H1 (cell line): ENCODE results near the gene SKIC8. TPM values are rescaled to one million over a fixed set of nuclear protein-coding genes. Genes with fewer than 3 reads are reported as not detected.

Experiments used
- CTCF ChIA-PET: fragments of 300-600 bp; sonication (Branson Sonifier 250); formaldehyde crosslinking; loops from one replicate; lab custom pipeline; 2021; ENCODE audit not compliant: partially characterized antibody; lab: Charles Lee
- POLR2A ChIA-PET: fragments of 300-600 bp; sonication (Branson Sonifier 250); formaldehyde crosslinking; loops from one replicate; lab custom pipeline; 2021; ENCODE audit warnings: inconsistent platforms; ENCODE audit not compliant: partially characterized antibody; lab: Charles Lee
- DNase-seq, 2 experiments: peaks; one replicate each; pipeline versions ENCODE4 v3.0.0 to v3.0.0-alpha.2; 2010 to 2022; ENCODE audit warnings: low spot score in 2 of 2, low read depth in 1 of 2, mixed read lengths in 1 of 2
- FAIRE-seq: peaks from 2 replicates; lab custom pipeline; 2011; peaks lifted over from hg19 to GRCh38; lab: Jason Lieb, UNC
- H2AFZ ChIP-seq: 2 replicates; pipeline ENCODE4 v1.8.1; 2012; ENCODE audit warnings: low read length, inconsistent platforms
- H2AK5ac ChIP-seq: 2 replicates; pipeline ENCODE4 v1.6.1; 2013; ENCODE audit warnings: low read depth, low read length
- H2BK120ac ChIP-seq: replicated peaks from 2 replicates; pipeline ENCODE3; 2013; ENCODE audit warnings: low read depth, low read length, inconsistent platforms
- H2BK12ac ChIP-seq: 2 replicates; pipeline ENCODE4 v1.6.1; 2013; ENCODE audit warnings: low read depth, low read length
- H2BK15ac ChIP-seq: 2 replicates; pipeline ENCODE4 v1.6.1; 2013; ENCODE audit warnings: low read length
- H2BK20ac ChIP-seq: 2 replicates; pipeline ENCODE4 v1.6.1; 2013; ENCODE audit warnings: low read length
- H2BK5ac ChIP-seq: 2 replicates; pipeline ENCODE4 v1.6.1; 2013; ENCODE audit warnings: low read depth, low read length
- H3K14ac ChIP-seq: 2 replicates; pipeline ENCODE4 v1.6.1; 2013; ENCODE audit warnings: inconsistent platforms; ENCODE audit not compliant: insufficient read length
- H3K18ac ChIP-seq: 2 replicates; pipeline ENCODE4 v1.6.1; 2013; ENCODE audit warnings: low read length; ENCODE audit errors: extremely low read depth
- H3K23ac ChIP-seq: 2 replicates; pipeline ENCODE4 v1.6.1; 2013; ENCODE audit warnings: inconsistent platforms; ENCODE audit not compliant: insufficient read length
- H3K23me2 ChIP-seq: 2 replicates; pipeline ENCODE4 v1.6.1; 2013; ENCODE audit warnings: low read depth, low read length
- H3K27ac ChIP-seq: 2 replicates; pipeline ENCODE4 v1.6.1; 2011; ENCODE audit warnings: low read depth, low read length, inconsistent platforms
- H3K27me3 ChIP-seq, 4 experiments: replicated peaks in 1 of 4; 1 replicate in 1 of 4; 2 replicates in 3 of 4; pipeline versions ENCODE4 v1.6.1 to v1.8.1; 2011 to 2013; ENCODE audit warnings: low read length in 3 of 4, mild to moderate bottlenecking in 3 of 4, inconsistent platforms in 2 of 4, mixed read lengths in 2 of 4, moderate library complexity in 1 of 4; ENCODE audit not compliant: control insufficient read depth in 3 of 4, insufficient read depth in 3 of 4; ENCODE audit errors: extremely low read depth in 1 of 4
- H3K36me3 ChIP-seq, 4 experiments: 2 replicates each; pipeline versions ENCODE4 v1.6.1 to v1.8.1; 2011 to 2013; ENCODE audit warnings: mild to moderate bottlenecking in 4 of 4, low read length in 3 of 4, moderate library complexity in 2 of 4, control low read depth in 1 of 4, inconsistent platforms in 1 of 4; ENCODE audit not compliant: insufficient read depth in 4 of 4, control insufficient read depth in 2 of 4
- H3K4ac ChIP-seq: replicated peaks from 2 replicates; pipeline ENCODE3; 2013; ENCODE audit warnings: low read length, low read depth, mixed read lengths, inconsistent platforms; ENCODE audit not compliant: insufficient read length
- H3K4me1 ChIP-seq, 4 experiments: replicated peaks in 1 of 4; 1 replicate in 1 of 4; 2 replicates in 3 of 4; pipeline versions ENCODE4 v1.6.1 to v1.8.1; 2011 to 2013; ENCODE audit warnings: low read length in 3 of 4, inconsistent platforms in 2 of 4, mixed read lengths in 1 of 4; ENCODE audit not compliant: insufficient read depth in 4 of 4, control insufficient read depth in 3 of 4
- H3K4me2 ChIP-seq, 2 experiments: 2 replicates each; pipeline versions ENCODE4 v1.6.1 to v1.8.1; 2011 to 2013; ENCODE audit warnings: low read depth in 2 of 2, low read length in 2 of 2, control low read depth in 1 of 2, inconsistent platforms in 1 of 2, mild to moderate bottlenecking in 1 of 2; ENCODE audit not compliant: insufficient read depth in 1 of 2
- H3K4me3 ChIP-seq, 4 experiments: fragments of 200-600, 300-600 bp in 1 of 4; sonication (generic), shearing (Covaris generic), sonication (Bioruptor Twin) in 1 of 4; 2 replicates each; pipeline versions ENCODE4 v1.5.1 to v1.8.1; 2011 to 2016; ENCODE audit warnings: low read length in 4 of 4, low read depth in 3 of 4, control low read depth in 2 of 4, inconsistent platforms in 2 of 4, mild to moderate bottlenecking in 2 of 4, mixed read lengths in 1 of 4, moderate library complexity in 1 of 4; ENCODE audit not compliant: insufficient read depth in 2 of 4; ENCODE audit errors: extremely low read depth in 1 of 4
- H3K56ac ChIP-seq: replicated peaks from 2 replicates; pipeline ENCODE3; 2013; ENCODE audit warnings: low read depth, mild to moderate bottlenecking, mixed read lengths, low read length, inconsistent platforms; ENCODE audit not compliant: insufficient read length
- H3K79me1 ChIP-seq: 2 replicates; pipeline ENCODE4 v1.6.1; 2013; ENCODE audit warnings: low read depth, low read length, control low read depth
- H3K79me2 ChIP-seq, 2 experiments: 2 replicates each; pipeline versions ENCODE4 v1.6.1 to v1.8.1; 2012 to 2013; ENCODE audit warnings: low read length in 2 of 2, mild to moderate bottlenecking in 2 of 2, inconsistent platforms in 1 of 2; ENCODE audit not compliant: insufficient read depth in 2 of 2, control insufficient read depth in 1 of 2
- H3K9ac ChIP-seq, 4 experiments: replicated peaks in 1 of 4; 1 replicate in 1 of 4; 2 replicates in 3 of 4; pipeline versions ENCODE4 v1.6.1 to v1.8.1; 2011 to 2013; ENCODE audit warnings: low read depth in 3 of 4, low read length in 3 of 4, control low read depth in 2 of 4, mild to moderate bottlenecking in 2 of 4, moderate library complexity in 2 of 4, inconsistent platforms in 1 of 4; ENCODE audit errors: extremely low read depth in 1 of 4
- H3K9me3 ChIP-seq, 2 experiments: 2 replicates each; pipeline versions ENCODE4 v1.6.1 to v1.8.1; 2012 to 2013; ENCODE audit warnings: mild to moderate bottlenecking in 2 of 2, moderate library complexity in 2 of 2, control low read depth in 1 of 2, inconsistent platforms in 1 of 2, low read depth in 1 of 2, low read length in 1 of 2, mixed read lengths in 1 of 2; ENCODE audit not compliant: insufficient read depth in 2 of 2
- H4K20me1 ChIP-seq, 2 experiments: replicated peaks in 1 of 2; 2 replicates each; pipeline versions ENCODE3 to v1.8.1; 2011 to 2013; ENCODE audit warnings: inconsistent platforms in 2 of 2, low read length in 2 of 2, mild to moderate bottlenecking in 1 of 2; ENCODE audit not compliant: insufficient read depth in 2 of 2, control insufficient read depth in 1 of 2
- H4K5ac ChIP-seq: 2 replicates; pipeline ENCODE4 v1.6.1; 2013; ENCODE audit warnings: low read length, low read depth, mixed read lengths, inconsistent platforms; ENCODE audit not compliant: insufficient read length
- H4K8ac ChIP-seq: 2 replicates; pipeline ENCODE4 v1.8.0; 2013; ENCODE audit warnings: mild to moderate bottlenecking, moderate library complexity, low read length, inconsistent platforms; ENCODE audit not compliant: insufficient read depth; ENCODE audit errors: extremely low read depth
- H4K91ac ChIP-seq: replicated peaks from 2 replicates; pipeline ENCODE3; 2013; ENCODE audit warnings: low read length, mixed read lengths, inconsistent platforms; ENCODE audit not compliant: insufficient read length
- GABPA ChIP-seq: IDR thresholded peaks from 2 replicates; pipeline ENCODE4 v1.6.1; 2011; ENCODE audit warnings: mild to moderate bottlenecking, low read length, moderate library complexity, borderline replicate concordance; ENCODE audit not compliant: insufficient read depth
- KDM5A ChIP-seq: fragments of 200-600 bp; IDR thresholded peaks from 2 replicates; pipeline ENCODE4 v1.7.1; 2012; ENCODE audit warnings: mild to moderate bottlenecking, low read length, inconsistent platforms, mixed read lengths
- RBBP5 ChIP-seq: IDR thresholded peaks from 2 replicates; pipeline ENCODE4 v1.7.1; 2012; ENCODE audit warnings: low read depth, mild to moderate bottlenecking, inconsistent platforms, low read length, moderate library complexity, borderline replicate concordance
- RFX5 ChIP-seq: IDR thresholded peaks from 2 replicates; pipeline ENCODE4 v1.6.1; 2011; ENCODE audit warnings: low read depth, low read length, improper control_type of control experiment, borderline replicate concordance
- SIN3A ChIP-seq, 2 experiments: IDR thresholded peaks in 1 of 2; conservative IDR thresholded peaks in 1 of 2; 2 replicates each; pipeline ENCODE4 v1.6.1; 2011 to 2012; ENCODE audit warnings: low read length in 2 of 2, improper control_type of control experiment in 1 of 2, low read depth in 1 of 2, mild to moderate bottlenecking in 1 of 2
- WGBS, 2 experiments: shearing (Covaris generic) in 1 of 2; methylation state at CpG; one replicate each; pipeline versions ENCODE4 v1.1.6 to v1.1.7; 2013 to 2015; ENCODE audit warnings: low lambda C conversion rate in 2 of 2, mixed read lengths in 2 of 2, inconsistent platforms in 1 of 2, low coverage in 1 of 2, missing lambda C conversion rate in 1 of 2; ENCODE audit not compliant: insufficient replicate concordance in 2 of 2, insufficient coverage in 1 of 2, insufficient read length in 1 of 2; ENCODE audit errors: extremely low coverage in 1 of 2, missing lambda C conversion rate in 1 of 2; 5-methylcytosine and 5-hydroxymethylcytosine counted together
- long read RNA-seq, 2 experiments: library from RNA in 1 of 2; library from capped mRNA in 1 of 2; stranded (forward); transcript quantifications; one replicate each; pipeline ENCODE4 v2.0.0, GENCODE V29; 2021; ENCODE audit warnings: inconsistent platforms in 1 of 2
- polyA minus RNA-seq, 3 experiments: library from RNA; depleted of rRNA, polyadenylated mRNA; stranded (reverse); fragments of >200 nt; gene quantifications; 1 replicate in 2 of 3; 2 replicates in 1 of 3; pipeline ENCODE4 v1.2.3, GENCODE V29; 2011
- polyA plus RNA-seq, 7 experiments: library from polyadenylated mRNA; depleted of rRNA in 3 of 7; stranded (reverse) in 5 of 7; unstranded in 2 of 7; fragments of >200 nt in 5 of 7; fragments of 200-250 nt in 2 of 7; gene quantifications; 1 replicate in 5 of 7; 2 replicates in 1 of 7; 4 replicates in 1 of 7; pipeline versions ENCODE4 v1.2.1 to v1.2.3, GENCODE V29; 2011 to 2013; ENCODE audit warnings: missing spikeins in 2 of 7, mixed read lengths in 2 of 7
- total RNA-seq: library from RNA; stranded (reverse); fragmentation: NEBNext Ultra II Directional; extraction: Animal tissue kit (Norgen Biotek cat#: 25700); gene quantifications from 2 replicates; pipeline ENCODE4 v1.2.1, GENCODE V29; 2021
- TF ChIP-seq, protein P1 (sequence below): IDR thresholded peaks from 2 replicates; pipeline ENCODE4 v1.6.1; 2011; ENCODE audit warnings: low read depth, mild to moderate bottlenecking, low read length; ENCODE audit not compliant: insufficient read depth

Gene SKIC8
- total RNA-seq (44.2 and 44.7 TPM in 2 replicates), polyA plus RNA-seq (2011; rRNA removed) (42.3 and 77.7 TPM in 2 replicates), polyA minus RNA-seq (2011; rRNA and poly(A)+ RNA removed) (58.5 and 78.2 TPM in 2 replicates)
- 82.0 TPM for polyA plus RNA-seq (2011; cell fraction: cytosol; rRNA removed)
- 37.9 TPM for polyA plus RNA-seq (2011; cell fraction: nucleus; rRNA removed)
- polyA plus RNA-seq (2012, experiment 1 of 2): 58.8 to 64.1 TPM (median 60.1 TPM) in 4 replicates
- polyA plus RNA-seq (2012, experiment 2 of 2): 23.9 TPM
- polyA plus RNA-seq (2013, experiment 1 of 2): 39.0 TPM
- polyA plus RNA-seq (2013, experiment 2 of 2): 37.6 TPM
- polyA minus RNA-seq (2011; cell fraction: cytosol; rRNA and poly(A)+ RNA removed): 44.5 TPM
- polyA minus RNA-seq (2011; cell fraction: nucleus; rRNA and poly(A)+ RNA removed): 22.7 TPM
- long read RNA-seq, experiment 1, transcript WDR61-201 (11 exons, 1,387 nt): major isoform, 31 of 75 reads
- long read RNA-seq, experiment 1, partial matches to known transcripts: 30 of 75 reads
- long read RNA-seq, experiment 1, other reads (novel, unspliced or antisense): 10 of 75 reads
- long read RNA-seq, experiment 2, transcript WDR61-201 (11 exons, 1,387 nt): major isoform, 109 of 122 reads
- long read RNA-seq, experiment 2, partial matches to known transcripts: 2 of 122 reads
- long read RNA-seq, experiment 2, other reads (novel, unspliced or antisense): 7 of 122 reads

DNA sequence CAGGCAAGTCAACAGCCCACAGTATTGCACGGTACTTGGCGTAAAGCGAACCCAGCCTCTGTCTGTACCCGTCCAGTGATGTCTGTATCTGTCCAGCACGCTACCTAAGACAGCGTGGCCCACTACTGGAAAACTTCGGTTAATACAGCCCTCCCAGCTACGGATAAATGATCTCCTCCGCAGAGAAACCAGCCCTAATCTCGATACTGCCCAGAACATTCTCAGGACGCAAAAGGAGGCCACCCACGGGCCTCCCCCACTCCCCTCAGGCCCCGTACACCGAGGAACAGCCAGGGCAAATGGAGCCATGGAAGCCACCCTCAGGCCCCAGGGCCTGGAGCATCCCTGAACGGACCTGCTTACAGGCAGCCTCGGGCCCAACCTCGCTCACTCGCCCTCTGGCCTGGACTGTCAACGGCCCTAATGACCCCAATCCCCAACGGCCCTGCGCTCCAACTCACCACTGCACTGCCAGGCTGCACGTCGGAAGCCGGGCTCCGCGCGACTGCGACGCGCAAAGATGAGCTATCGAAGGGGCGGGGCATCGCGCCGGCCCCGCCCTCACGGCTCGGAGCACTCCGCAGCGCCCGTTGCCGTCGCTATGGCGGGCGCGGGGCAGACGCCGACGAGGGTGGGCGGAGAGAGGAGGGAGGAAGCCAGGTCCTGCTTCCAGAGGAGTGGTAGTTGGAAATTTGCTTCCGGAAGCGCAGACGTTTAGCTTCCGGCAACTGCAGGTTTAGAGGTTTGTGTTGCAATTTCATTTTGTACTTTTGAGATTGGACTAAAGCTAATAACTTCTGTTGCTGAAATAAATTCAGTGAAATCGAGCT, at the start of gene SKIC8:
Gene SKIC8 (minus strand): TSS at position 509 of the 830 bp plus-strand sequence. CDS start 3,923 bp downstream, outside the sequence.
- Histone ChIP-seq H2BK15ac (no peak within 1 kb of the TSS), H4K5ac (peak within 1 kb of the TSS; percentile 78), H3K23ac (no peak within 1 kb of the TSS), H2AK5ac (0 out of 2 replicates have a peak within 1 kb of the TSS, but pooled peaks have one; percentile 93), H3K36me3 (no peaks in the 10 kb centered on the region), H3K56ac (peak within 1 kb of the TSS; percentile 73), H3K9ac (peak within 1 kb of the TSS; percentile 71 to 92 (median 77)), H3K23me2 (peaks cover 6% of the 10 kb centered on the region; the same call in 1 of the 2 replicates), H4K91ac (no peak within 1 kb of the TSS), H3K4me3 (peak within 1 kb of the TSS; percentile 81 to 97 (median 86)), H3K79me1 (peaks cover 7% of the 10 kb centered on the region), H2BK20ac (no peak within 1 kb of the TSS), H3K9me3 (no peaks in the 10 kb centered on the region), H2AFZ (peak within 1 kb of the TSS; percentile 59; the same call in 1 of the 2 replicates), H3K4ac (no peak within 1 kb of the TSS), H3K4me2 (peak within 1 kb of the TSS; percentile 88 to 94), H3K79me2 (peaks cover 3 to 19% of the 10 kb centered on the region in 2 experiments; a peak in 3 of 4 replicates), H2BK12ac (no peak within 1 kb of the TSS), H3K14ac (no peak within 1 kb of the TSS), H4K8ac (peak within 1 kb of the TSS; percentile 93), H3K27ac (peak within 1 kb of the TSS; percentile 54; the same call in 1 of the 2 replicates), H4K20me1 (peaks cover 0 to 2% of the 10 kb centered on the region in 2 experiments), H2BK120ac (no peak within 1 kb of the TSS), H3K27me3 (peaks cover 0 to 4% (median 0%) of the 10 kb centered on the region in 4 experiments; a peak in 2 of 7 replicates), H3K18ac (no peak within 1 kb of the TSS), H2BK5ac (peak within 1 kb of the TSS; percentile 49; the same call in 1 of the 2 replicates), H3K4me1 (peaks cover 0 to 2% (median 0%) of the 10 kb centered on the region in 4 experiments; a peak in 2 of 7 replicates)
- FAIRE-seq (no peak), DNase-seq (peak; percentile 78 to 95)
- WGBS, 2 experiments: 2% methylated on average over 55 of the region's 55 CpGs; no CpG with 5 or more reads in 1 of the 2 experiments
- POLR2A ChIA-PET: interaction anchor here (0.6 to 1.9 kb wide), 23 partner anchors 8 to 267 kb away, joined by 3 to 8 read pairs (median 4); partner anchors contain the start of genes CHRNA5, CRABP1, DNAJA4 and IREB2
- CTCF ChIA-PET: interaction anchor here (0.6 to 1.3 kb wide), 12 partner anchors 10 to 321 kb away, joined by 3 to 7 read pairs (median 3); no protein-coding TSS in a partner anchor
- no peak for TF ChIP-seq GABPA
- TF ChIP-seq RBBP5: peak; percentile 47; the same call in 1 of the 2 replicates
- TF ChIP-seq, protein P1, sequence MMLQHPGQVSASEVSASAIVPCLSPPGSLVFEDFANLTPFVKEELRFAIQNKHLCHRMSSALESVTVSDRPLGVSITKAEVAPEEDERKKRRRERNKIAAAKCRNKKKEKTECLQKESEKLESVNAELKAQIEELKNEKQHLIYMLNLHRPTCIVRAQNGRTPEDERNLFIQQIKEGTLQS: peak; percentile 76
- peak; percentile 63 to 96; a peak in 2 of 4 replicates for TF ChIP-seq SIN3A (conservative IDR thresholded peaks at IDR 0.05 in 1 of 2, IDR thresholded peaks at IDR 0.05 in 1 of 2; ENCODE audit: low read depth in 1 of 2, low read length in 2 of 2)
- TF ChIP-seq KDM5A: peak; percentile 88
- no peak for TF ChIP-seq RFX5
